Osteocyte (in vitro differentiated cells): ENCODE measurements around the gene CCNG1. TPM values are rescaled to one million over a fixed set of nuclear protein-coding genes. Genes with fewer than 3 reads are reported as not detected.
"Not testable (repeated sequence)": the region's sequence is repeated elsewhere in the genome, so short reads cannot be mapped to it uniquely, and the experiment has no call there.

Source experiments
- DNase-seq: peaks from one replicate; pipeline ENCODE4 v3.0.0; 2021; ENCODE audit warnings: mixed read lengths; ENCODE audit not compliant: unreplicated experiment; ENCODE audit errors: extremely low spot score
- H3K27ac Mint-ChIP-seq: one replicate; pipeline ENCODE4 v1.8.0; 2021; ENCODE audit warnings: mild to moderate bottlenecking, mixed read lengths; ENCODE audit not compliant: unreplicated experiment
- H3K27me3 Mint-ChIP-seq: one replicate; pipeline ENCODE4 v1.8.0; 2021; ENCODE audit warnings: mixed read lengths; ENCODE audit not compliant: unreplicated experiment
- H3K36me3 Mint-ChIP-seq: one replicate; pipeline ENCODE4 v1.8.0; 2021; ENCODE audit warnings: mixed read lengths; ENCODE audit not compliant: unreplicated experiment
- H3K4me1 Mint-ChIP-seq: one replicate; pipeline ENCODE4 v1.8.0; 2021; ENCODE audit warnings: mixed read lengths; ENCODE audit not compliant: unreplicated experiment
- H3K4me3 Mint-ChIP-seq: one replicate; pipeline ENCODE4 v1.8.0; 2021; ENCODE audit warnings: mild to moderate bottlenecking, moderate library complexity, mixed read lengths; ENCODE audit not compliant: unreplicated experiment
- H3K9me3 Mint-ChIP-seq: one replicate; pipeline ENCODE4 v1.8.0; 2021; ENCODE audit warnings: mixed read lengths; ENCODE audit not compliant: unreplicated experiment
- CTCF ChIP-seq: fragments of 200-600 bp; sonication (generic); IDR thresholded peaks from 2 replicates; pipeline ENCODE4 v1.5.0; 2021; ENCODE audit warnings: antibody characterized with exemption, mild to moderate bottlenecking, moderate library complexity
- total RNA-seq: library from RNA; stranded (reverse); gene quantifications from 2 replicates; pipeline ENCODE4 v1.2.1, GENCODE V29; 2021

CCNG1 gene
- total RNA-seq, 1 donor from 2014 or later: 163 TPM

DNA sequence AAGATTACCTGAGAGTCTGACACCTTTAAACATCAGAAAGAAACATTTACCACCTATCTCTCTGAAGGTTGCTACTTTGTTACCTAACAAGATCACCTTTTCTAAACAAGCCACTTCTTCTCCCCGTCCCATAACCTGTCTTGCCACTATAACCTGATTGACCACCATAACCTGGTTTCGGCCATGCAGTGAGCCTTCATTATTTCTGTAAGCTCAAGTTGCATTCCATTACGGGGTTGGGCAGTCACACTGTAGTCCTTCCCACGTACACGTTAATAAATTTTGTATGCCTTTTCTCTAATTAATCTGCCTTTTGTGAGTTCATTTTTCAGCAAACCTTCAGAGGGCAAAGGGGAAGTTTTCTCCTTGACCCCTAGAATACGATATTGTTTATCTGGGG is 28.0 kb upstream of the CCNG1 start:
- DNase-seq: no peak

GRCh38 chr5:163410505-163410904 is 26.9 kb upstream of the CCNG1 start:
- DNase-seq: no peak
- Mint-ChIP-seq H3K9me3 (no peaks in the 10 kb centered on the region), H3K36me3 (no peaks in the 10 kb centered on the region), H3K4me3 (no peak overlapping the region), H3K4me1 (peaks cover 1% of the 10 kb centered on the region), H3K27me3 (peaks cover 54% of the 10 kb centered on the region), H3K27ac (no peak overlapping the region)
- no peak for TF ChIP-seq CTCF

More for the DNA sequence above, 28.0 kb upstream of the CCNG1 start:
- no peak for TF ChIP-seq CTCF
- Mint-ChIP-seq H3K27me3 (peaks cover 51% of the 10 kb centered on the region), H3K9me3 (no peaks in the 10 kb centered on the region), H3K36me3 (no peaks in the 10 kb centered on the region), H3K4me3 (no peak overlapping the region), H3K27ac (no peak overlapping the region), H3K4me1 (peaks cover 1% of the 10 kb centered on the region)

GRCh38 chr5:163415673-163416072 is 21.7 kb upstream of the CCNG1 start:
- H3K4me1 Mint-ChIP-seq, H3K9me3 Mint-ChIP-seq, DNase-seq, H3K27ac Mint-ChIP-seq, H3K4me3 Mint-ChIP-seq, H3K36me3 Mint-ChIP-seq: not testable (repeated sequence)
- H3K27me3 Mint-ChIP-seq: peaks cover 53% of the 10 kb centered on the region

GRCh38 chr5:163424836-163425235 is 12.6 kb upstream of the CCNG1 start:
- peaks cover 47% of the 10 kb centered on the region for H3K27me3 Mint-ChIP-seq
- DNase-seq: no peak
- no peaks in the 10 kb centered on the region for H3K9me3 Mint-ChIP-seq
- no peak overlapping the region for H3K27ac Mint-ChIP-seq
- no peaks in the 10 kb centered on the region for H3K36me3 Mint-ChIP-seq
- H3K4me1 Mint-ChIP-seq: no peaks in the 10 kb centered on the region
- TF ChIP-seq CTCF: no peak
- H3K4me3 Mint-ChIP-seq: no peak overlapping the region

DNA sequence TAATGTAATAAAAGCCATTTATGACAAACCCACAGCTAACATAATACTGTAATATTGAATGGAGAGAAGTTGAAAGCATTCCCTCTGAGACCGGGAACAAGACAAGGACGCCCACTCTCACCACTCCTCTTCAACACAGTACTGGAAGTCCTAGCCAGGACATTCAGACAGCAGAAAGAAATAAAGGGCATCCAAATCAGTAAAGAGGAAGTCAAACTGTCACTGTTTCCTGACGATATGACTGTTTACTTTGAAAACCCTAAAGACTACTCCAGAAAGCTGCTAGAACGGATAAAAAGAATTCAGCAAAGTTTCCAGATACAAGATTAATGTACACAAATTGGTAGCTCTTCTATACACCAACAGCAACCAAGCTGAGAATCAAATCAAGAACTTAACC is 11.3 kb upstream of the CCNG1 start:
- not testable (repeated sequence) for H3K9me3 Mint-ChIP-seq, H3K4me3 Mint-ChIP-seq, H3K36me3 Mint-ChIP-seq, H3K27ac Mint-ChIP-seq, H3K4me1 Mint-ChIP-seq, DNase-seq
- peaks cover 48% of the 10 kb centered on the region for H3K27me3 Mint-ChIP-seq

- no peak for DNase-seq
- no peak overlapping the region for H3K4me3 Mint-ChIP-seq
- no peak overlapping the region for H3K27ac Mint-ChIP-seq
- TF ChIP-seq CTCF: no peak
- H3K27me3 Mint-ChIP-seq: peaks cover 38% of the 10 kb centered on the region
- peaks cover 10% of the 10 kb centered on the region for H3K4me1 Mint-ChIP-seq
- no peaks in the 10 kb centered on the region for H3K36me3 Mint-ChIP-seq
- H3K9me3 Mint-ChIP-seq: no peaks in the 10 kb centered on the region
These were observed 4.9 kb upstream of the CCNG1 start for GRCh38 chr5:163432544-163432943.
